Type B pancreatic cell (in vitro differentiated cells): ENCODE data around the gene TMEM235. TPM values are rescaled to one million over a fixed set of nuclear protein-coding genes. Genes with fewer than 3 reads are reported as not detected.
A peak's percentile ranks its signal among the peaks of the same experiment; 100 is the strongest.

ENCODE experiments used
- DNase-seq: peaks from one replicate; pipeline ENCODE4 v3.0.0; 2021; ENCODE audit warnings: mixed read lengths; ENCODE audit not compliant: unreplicated experiment; ENCODE audit errors: extremely low spot score
- H3K27ac Mint-ChIP-seq: 2 replicates; pipeline ENCODE4 v1.8.0; 2021; ENCODE audit warnings: mild to moderate bottlenecking, mixed read lengths
- H3K27me3 Mint-ChIP-seq: 2 replicates; pipeline ENCODE4 v1.8.0; 2021; ENCODE audit warnings: mixed read lengths
- H3K36me3 Mint-ChIP-seq: 2 replicates; pipeline ENCODE4 v1.8.0; 2021; ENCODE audit warnings: mixed read lengths
- H3K4me1 Mint-ChIP-seq: one replicate; pipeline ENCODE4 v1.8.0; 2021; ENCODE audit warnings: mixed read lengths; ENCODE audit not compliant: unreplicated experiment
- H3K4me3 Mint-ChIP-seq: 2 replicates; pipeline ENCODE4 v1.8.0; 2021; ENCODE audit warnings: mild to moderate bottlenecking, mixed read lengths
- H3K9me3 Mint-ChIP-seq: 2 replicates; pipeline ENCODE4 v1.8.0; 2021; ENCODE audit warnings: mixed read lengths
- total RNA-seq: library from RNA; stranded (reverse); gene quantifications from 2 replicates; pipeline ENCODE4 v1.2.1, GENCODE V29; 2021; ENCODE audit warnings: low replicate concordance
- TF ChIP-seq, protein P1 (sequence below): fragments of 200-600 bp; sonication (generic); conservative IDR thresholded peaks from 2 replicates; pipeline ENCODE4 v1.5.0; 2021; ENCODE audit warnings: antibody characterized with exemption, mild to moderate bottlenecking

TMEM235 gene
- total RNA-seq, 1 donor from 2014 or later = 0.43 TPM

DNA sequence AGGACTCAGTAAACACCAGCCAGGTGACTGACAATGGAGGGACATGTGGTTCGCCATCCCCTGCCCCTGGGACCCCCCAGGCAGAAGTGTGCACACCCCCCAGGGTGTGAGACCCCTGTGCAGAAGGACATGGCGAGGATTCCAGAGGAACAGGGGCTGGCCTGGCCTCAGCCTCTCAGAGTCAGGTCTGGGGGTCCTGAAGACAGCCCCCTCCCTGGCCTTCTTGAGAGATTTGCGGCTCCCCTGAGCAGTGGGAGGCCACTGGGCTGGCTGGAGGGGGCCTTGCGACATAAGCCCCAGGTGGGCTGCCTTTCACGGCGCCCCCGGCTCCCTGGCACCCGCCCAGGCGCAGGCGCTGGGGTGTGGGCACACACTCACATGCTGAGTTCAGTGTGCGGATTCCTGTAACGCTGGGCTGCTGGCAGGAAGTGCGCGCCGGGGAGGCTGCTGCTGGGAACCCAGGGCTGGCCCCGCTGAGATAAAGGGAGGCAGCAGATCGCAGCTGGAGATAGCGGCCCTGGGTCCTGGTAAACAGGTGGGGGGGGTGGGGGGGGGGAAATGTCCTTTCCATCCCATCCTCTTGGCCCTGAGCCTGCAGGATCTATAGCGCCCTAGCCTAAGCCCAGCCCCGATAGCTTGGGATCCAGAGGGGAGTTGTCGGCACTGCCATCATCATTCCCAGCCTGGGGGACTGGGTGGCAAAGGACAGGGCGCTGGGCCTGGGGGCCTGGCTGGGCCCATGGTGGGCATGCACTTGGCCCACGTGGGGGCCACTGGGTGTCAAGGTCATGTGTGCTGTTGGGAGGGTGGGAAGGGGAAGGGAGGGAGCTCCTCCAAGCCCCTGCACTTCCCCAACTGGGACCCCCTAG is 27.1 kb downstream of the TMEM235 start:
- no peaks in the 10 kb centered on the region for H3K36me3 Mint-ChIP-seq
- H3K4me3 Mint-ChIP-seq = peak overlapping the region; percentile 78
- peak; percentile 67 for DNase-seq
- H3K4me1 Mint-ChIP-seq = peaks cover 18% of the 10 kb centered on the region
- H3K9me3 Mint-ChIP-seq = no peaks in the 10 kb centered on the region
- H3K27me3 Mint-ChIP-seq = no peaks in the 10 kb centered on the region
- TF ChIP-seq, protein P1, sequence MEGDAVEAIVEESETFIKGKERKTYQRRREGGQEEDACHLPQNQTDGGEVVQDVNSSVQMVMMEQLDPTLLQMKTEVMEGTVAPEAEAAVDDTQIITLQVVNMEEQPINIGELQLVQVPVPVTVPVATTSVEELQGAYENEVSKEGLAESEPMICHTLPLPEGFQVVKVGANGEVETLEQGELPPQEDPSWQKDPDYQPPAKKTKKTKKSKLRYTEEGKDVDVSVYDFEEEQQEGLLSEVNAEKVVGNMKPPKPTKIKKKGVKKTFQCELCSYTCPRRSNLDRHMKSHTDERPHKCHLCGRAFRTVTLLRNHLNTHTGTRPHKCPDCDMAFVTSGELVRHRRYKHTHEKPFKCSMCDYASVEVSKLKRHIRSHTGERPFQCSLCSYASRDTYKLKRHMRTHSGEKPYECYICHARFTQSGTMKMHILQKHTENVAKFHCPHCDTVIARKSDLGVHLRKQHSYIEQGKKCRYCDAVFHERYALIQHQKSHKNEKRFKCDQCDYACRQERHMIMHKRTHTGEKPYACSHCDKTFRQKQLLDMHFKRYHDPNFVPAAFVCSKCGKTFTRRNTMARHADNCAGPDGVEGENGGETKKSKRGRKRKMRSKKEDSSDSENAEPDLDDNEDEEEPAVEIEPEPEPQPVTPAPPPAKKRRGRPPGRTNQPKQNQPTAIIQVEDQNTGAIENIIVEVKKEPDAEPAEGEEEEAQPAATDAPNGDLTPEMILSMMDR = no peak
- H3K27ac Mint-ChIP-seq = peak overlapping the region; percentile 63

DNA sequence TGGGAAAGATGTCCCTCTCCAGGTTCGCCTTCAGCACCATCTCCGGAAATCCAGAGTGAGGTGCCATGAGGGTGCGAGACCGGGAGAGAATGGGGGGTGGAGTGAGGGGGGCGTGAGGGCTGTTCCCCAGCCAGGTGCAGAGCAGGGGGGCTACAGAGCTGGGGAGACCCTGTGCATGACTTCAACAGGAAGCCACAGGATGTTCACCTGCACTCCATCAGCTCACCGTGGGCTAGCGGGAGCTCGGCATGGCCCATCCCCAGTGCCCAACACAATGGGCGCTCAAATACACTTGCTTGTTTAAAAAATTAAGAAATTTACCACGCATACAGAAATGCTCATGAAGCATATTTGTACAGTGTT is 27.7 kb downstream of the TMEM235 start:
- H3K27ac Mint-ChIP-seq = no peak overlapping the region
- H3K9me3 Mint-ChIP-seq = no peaks in the 10 kb centered on the region
- TF ChIP-seq, protein P1 = no peak
- no peak for DNase-seq
- H3K4me3 Mint-ChIP-seq = no peak overlapping the region
- no peaks in the 10 kb centered on the region for H3K27me3 Mint-ChIP-seq
- no peaks in the 10 kb centered on the region for H3K36me3 Mint-ChIP-seq
- H3K4me1 Mint-ChIP-seq = peaks cover 15% of the 10 kb centered on the region

DNA sequence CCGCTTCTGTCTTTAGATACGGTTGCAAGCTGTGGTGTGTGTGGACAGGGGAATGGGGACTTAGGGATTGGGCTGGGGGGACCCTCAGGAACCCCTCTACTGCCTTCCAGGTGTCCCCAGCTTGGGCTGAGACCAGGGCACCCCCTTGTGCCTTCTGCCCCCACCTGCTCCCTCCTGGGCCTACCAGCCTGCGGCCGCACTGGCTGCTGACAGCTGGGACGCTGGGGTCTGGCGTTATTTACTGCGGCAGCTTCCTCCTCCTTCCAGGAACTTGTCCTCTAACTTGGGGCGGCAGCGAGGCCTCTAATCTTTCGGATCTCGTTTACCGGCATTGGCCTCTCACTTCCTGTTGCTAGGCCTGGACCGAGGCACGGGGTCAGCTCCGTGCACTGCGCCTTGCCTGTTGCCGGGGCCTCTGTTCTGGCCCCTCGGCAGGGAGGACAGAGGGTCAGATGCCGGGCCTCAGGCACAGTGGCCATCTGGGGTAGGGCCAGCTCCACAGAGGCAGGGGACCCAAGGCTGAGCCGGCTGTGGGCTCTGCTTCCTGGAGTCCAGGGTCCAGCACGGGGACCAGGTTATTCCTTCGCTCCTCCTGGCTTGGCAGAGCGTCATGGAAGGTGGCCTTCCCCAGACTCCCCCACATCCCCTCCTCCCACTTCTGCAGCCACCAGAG is 31.8 kb downstream of the TMEM235 start:
- DNase-seq = no peak

DNA sequence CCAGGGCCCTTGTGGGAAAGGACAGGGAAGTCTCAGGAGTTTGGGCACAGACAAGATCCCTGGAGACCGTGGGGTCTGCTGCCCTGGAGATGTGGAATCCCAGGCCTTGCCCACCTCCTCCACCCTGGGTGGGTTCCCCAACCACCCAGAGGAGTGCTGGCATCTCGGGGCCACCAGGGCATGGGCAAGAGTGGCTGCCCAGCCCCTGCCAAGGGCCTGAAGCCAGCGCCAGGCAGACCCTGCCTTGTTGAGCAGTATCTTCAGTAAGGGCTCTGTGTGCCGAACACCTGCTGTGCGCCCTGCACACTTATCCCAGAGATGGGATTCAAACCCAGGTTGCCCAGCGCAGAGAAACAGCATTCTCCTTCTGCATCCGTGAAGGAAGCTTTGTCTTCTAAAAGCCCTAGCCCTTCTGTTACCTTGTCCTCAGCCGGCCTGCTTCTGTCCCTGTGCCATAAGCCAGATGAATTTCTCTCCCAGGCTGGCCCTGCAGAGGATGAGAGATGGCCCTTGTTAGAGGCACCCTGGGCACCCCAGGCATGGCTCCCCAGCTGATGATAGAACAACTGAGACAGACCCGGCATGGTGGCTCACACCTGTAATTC is 32.4 kb downstream of the TMEM235 start:
- Mint-ChIP-seq H3K9me3 (no peaks in the 10 kb centered on the region), H3K27me3 (no peaks in the 10 kb centered on the region), H3K36me3 (no peaks in the 10 kb centered on the region), H3K27ac (no peak overlapping the region), H3K4me3 (no peak overlapping the region), H3K4me1 (peaks cover 11% of the 10 kb centered on the region)
- no peak for DNase-seq
- TF ChIP-seq, protein P1 = no peak

More for the DNA sequence above, 31.8 kb downstream of the TMEM235 start:
- peaks cover 11% of the 10 kb centered on the region for H3K4me1 Mint-ChIP-seq
- TF ChIP-seq, protein P1 = no peak
- H3K9me3 Mint-ChIP-seq = no peaks in the 10 kb centered on the region
- H3K36me3 Mint-ChIP-seq = no peaks in the 10 kb centered on the region
- no peak overlapping the region for H3K27ac Mint-ChIP-seq
- no peak overlapping the region for H3K4me3 Mint-ChIP-seq
- H3K27me3 Mint-ChIP-seq = no peaks in the 10 kb centered on the region

DNA sequence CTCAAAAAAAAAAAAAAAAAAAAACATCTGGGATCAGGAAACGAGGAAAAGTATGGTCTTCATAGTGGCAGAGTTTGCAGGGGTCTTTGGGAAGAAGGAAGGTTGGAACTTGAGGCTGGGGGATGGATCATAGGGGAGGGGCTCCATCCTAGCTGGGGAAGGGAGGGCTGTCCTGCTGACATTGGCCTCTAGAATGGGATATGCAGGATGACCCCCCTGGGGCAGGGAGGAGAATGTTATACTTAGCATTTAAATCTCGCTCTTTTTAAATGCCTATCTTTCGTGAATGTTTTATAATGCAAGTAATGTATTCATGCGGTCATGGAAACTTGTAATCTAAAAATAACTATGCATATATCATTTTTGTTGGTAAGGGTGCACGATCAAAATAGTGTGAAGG is 33.2 kb downstream of the TMEM235 start:
- H3K27me3 Mint-ChIP-seq = no peaks in the 10 kb centered on the region
- no peak for DNase-seq
- no peak overlapping the region for H3K4me3 Mint-ChIP-seq
- H3K27ac Mint-ChIP-seq = no peak overlapping the region
- no peaks in the 10 kb centered on the region for H3K36me3 Mint-ChIP-seq
- no peaks in the 10 kb centered on the region for H3K9me3 Mint-ChIP-seq
- TF ChIP-seq, protein P1 = no peak
- peaks cover 16% of the 10 kb centered on the region for H3K4me1 Mint-ChIP-seq
